Activated T-helper 2 cell treated with anti-CD3 and anti-CD28 coated beads, Interferon-gamma antibody, Interleukin-2, Interleukin-4, amounts not matched to agents 10 μg/mL and 5 μg/mL and 100 μg/mL, durations not matched to agents 14 hours and 24 hours and 36 hours (primary cell): Measurements from ENCODE around the gene USP35. TPM values are rescaled to one million over a fixed set of nuclear protein-coding genes. Genes with fewer than 3 reads are reported as not detected.

Experiments used
- DNase-seq: peaks from one replicate; pipeline ENCODE4 v3.0.0; 2021; ENCODE audit warnings: low spot score
- H3K27ac Mint-ChIP-seq: one replicate; pipeline ENCODE4 v1.8.0; 2021; ENCODE audit warnings: mixed read lengths
- H3K27me3 Mint-ChIP-seq: one replicate; pipeline ENCODE4 v1.8.0; 2021; ENCODE audit warnings: low read depth, mixed read lengths
- H3K36me3 Mint-ChIP-seq: one replicate; pipeline ENCODE4 v1.8.0; 2021; ENCODE audit warnings: low read depth, mixed read lengths
- H3K4me1 Mint-ChIP-seq: one replicate; pipeline ENCODE4 v1.8.0; 2021; ENCODE audit warnings: low read depth, mixed read lengths
- H3K4me3 Mint-ChIP-seq: one replicate; pipeline ENCODE4 v1.8.0; 2021; ENCODE audit warnings: low read depth, mild to moderate bottlenecking, moderate library complexity, mixed read lengths
- H3K9me3 Mint-ChIP-seq: one replicate; pipeline ENCODE4 v1.8.0; 2021; ENCODE audit warnings: mixed read lengths
- intact Hi-C: fragments of 100-400 bp; cut with micrococcal nuclease; formaldehyde crosslinking; loops from one replicate; pipeline ENCODE4 v1.15.1; 2023
- total RNA-seq: library from RNA; stranded (reverse); gene quantifications from 2 replicates; pipeline ENCODE4 v1.2.3, GENCODE V29; 2022

USP35 gene
- 12.9 and 14.6 TPM in 2 replicates for total RNA-seq

- Mint-ChIP-seq H3K4me3 (peak within 1 kb of the TSS; percentile 97), H3K4me1 (peaks cover 49% of the 10 kb centered on the region), H3K9me3 (no peaks in the 10 kb centered on the region), H3K27ac (peak within 1 kb of the TSS; percentile 99), H3K27me3 (no peaks in the 10 kb centered on the region), H3K36me3 (peaks cover 25% of the 10 kb centered on the region)
- DNase-seq = peak; percentile 93
- intact Hi-C loops = loop anchor here (1.0 to 5.0 kb wide), 7 partner anchors 14 to 366 kb away; partner anchors contain the start of genes AAMDC, ALG8, GAB2 and INTS4
These were observed at the start of gene USP35, which contains the start of gene KCTD21 for GRCh38 chr11:78188286-78189173. Gene USP35, plus strand, starts transcription at chr11:78188919. Its CDS starts 7,327 bp downstream, at chr11:78196246. Gene KCTD21, minus strand, starts transcription at chr11:78188626. Its CDS starts 14,072 bp downstream, at chr11:78174554.

- Mint-ChIP-seq H3K9me3 (no peaks in the 10 kb centered on the region), H3K27me3 (no peaks in the 10 kb centered on the region), H3K36me3 (peaks cover 67% of the 10 kb centered on the region), H3K4me1 (peaks cover 44% of the 10 kb centered on the region), H3K4me3 (peak within 1 kb of the TSS; percentile 89), H3K27ac (peak within 1 kb of the TSS; percentile 83)
- peak; percentile 97 for DNase-seq
- intact Hi-C loops = loop anchor here (1.0 to 5.0 kb wide), 4 partner anchors 49 to 423 kb away; partner anchors contain the start of genes GAB2, KCTD21, NDUFC2 and USP35
These were observed 49.0 kb upstream of the USP35 start, which contains the start of gene ALG8 for GRCh38 chr11:78139422-78140391. Gene ALG8, minus strand, starts transcription at chr11:78139626. Its CDS starts 38 bp downstream, at chr11:78139588.

- Mint-ChIP-seq H3K4me1 (peaks cover 44% of the 10 kb centered on the region), H3K9me3 (no peaks in the 10 kb centered on the region), H3K27me3 (no peaks in the 10 kb centered on the region), H3K4me3 (peak overlapping the region; percentile 73), H3K36me3 (peaks cover 61% of the 10 kb centered on the region), H3K27ac (peak overlapping the region; percentile 54)
- intact Hi-C loops = no loop called here
- no peak for DNase-seq
These were observed 48.2 kb upstream of the USP35 start for GRCh38 chr11:78140392-78141077.

- no peaks in the 10 kb centered on the region for H3K9me3 Mint-ChIP-seq
- peaks cover 17% of the 10 kb centered on the region for H3K4me1 Mint-ChIP-seq
- intact Hi-C loops = no loop called here
- H3K4me3 Mint-ChIP-seq = no peak overlapping the region
- H3K27me3 Mint-ChIP-seq = no peaks in the 10 kb centered on the region
- H3K27ac Mint-ChIP-seq = no peak overlapping the region
- no peak for DNase-seq
- H3K36me3 Mint-ChIP-seq = peaks cover 26% of the 10 kb centered on the region
These were observed 43.2 kb upstream of the USP35 start for GRCh38 chr11:78145511-78146025.

GRCh38 chr11:78147807-78148206 lies 40.9 kb upstream of the USP35 start:
- intact Hi-C loops = no loop called here
- Mint-ChIP-seq H3K36me3 (peaks cover 12% of the 10 kb centered on the region), H3K27me3 (no peaks in the 10 kb centered on the region), H3K4me3 (no peak overlapping the region), H3K27ac (no peak overlapping the region), H3K4me1 (peaks cover 7% of the 10 kb centered on the region), H3K9me3 (no peaks in the 10 kb centered on the region)
- no peak for DNase-seq

- intact Hi-C loops = no loop called here
- peaks cover 4% of the 10 kb centered on the region for H3K36me3 Mint-ChIP-seq
- H3K4me3 Mint-ChIP-seq = no peak overlapping the region
- H3K27ac Mint-ChIP-seq = no peak overlapping the region
- DNase-seq = no peak
- no peaks in the 10 kb centered on the region for H3K4me1 Mint-ChIP-seq
- no peaks in the 10 kb centered on the region for H3K27me3 Mint-ChIP-seq
- no peaks in the 10 kb centered on the region for H3K9me3 Mint-ChIP-seq
These were observed 39.1 kb upstream of the USP35 start for GRCh38 chr11:78149646-78150045.

GRCh38 chr11:78150346-78150745 lies 38.4 kb upstream of the USP35 start:
- Mint-ChIP-seq H3K9me3 (no peaks in the 10 kb centered on the region), H3K27me3 (no peaks in the 10 kb centered on the region), H3K36me3 (peaks cover 4% of the 10 kb centered on the region), H3K4me3 (no peak overlapping the region), H3K4me1 (no peaks in the 10 kb centered on the region), H3K27ac (no peak overlapping the region)
- intact Hi-C loops = no loop called here
- no peak for DNase-seq

GRCh38 chr11:78150754-78151153 lies 38.0 kb upstream of the USP35 start:
- no peaks in the 10 kb centered on the region for H3K27me3 Mint-ChIP-seq
- no peak overlapping the region for H3K27ac Mint-ChIP-seq

GRCh38 chr11:78151804-78152203 lies 36.9 kb upstream of the USP35 start:
- Mint-ChIP-seq H3K4me1 (no peaks in the 10 kb centered on the region), H3K4me3 (no peak overlapping the region), H3K27ac (no peak overlapping the region), H3K9me3 (no peaks in the 10 kb centered on the region), H3K27me3 (no peaks in the 10 kb centered on the region), H3K36me3 (peaks cover 4% of the 10 kb centered on the region)
- DNase-seq = no peak
- intact Hi-C loops = no loop called here

More at GRCh38 chr11:78150754-78151153, 38.0 kb upstream of the USP35 start:
- no peaks in the 10 kb centered on the region for H3K9me3 Mint-ChIP-seq
- no peak overlapping the region for H3K4me3 Mint-ChIP-seq
- intact Hi-C loops = no loop called here
- no peaks in the 10 kb centered on the region for H3K4me1 Mint-ChIP-seq
- H3K36me3 Mint-ChIP-seq = peaks cover 4% of the 10 kb centered on the region
- DNase-seq = no peak

GRCh38 chr11:78156127-78156844 lies 32.4 kb upstream of the USP35 start:
- H3K27me3 Mint-ChIP-seq = no peaks in the 10 kb centered on the region
- no peak for DNase-seq
- H3K4me1 Mint-ChIP-seq = no peaks in the 10 kb centered on the region
- no peak overlapping the region for H3K27ac Mint-ChIP-seq
- H3K9me3 Mint-ChIP-seq = no peaks in the 10 kb centered on the region
- H3K4me3 Mint-ChIP-seq = no peak overlapping the region
- H3K36me3 Mint-ChIP-seq = peaks cover 4% of the 10 kb centered on the region
- intact Hi-C loops = no loop called here

GRCh38 chr11:78158987-78159652 lies 29.6 kb upstream of the USP35 start:
- no peak for DNase-seq
- no peak overlapping the region for H3K4me3 Mint-ChIP-seq
- H3K9me3 Mint-ChIP-seq = no peaks in the 10 kb centered on the region
- H3K36me3 Mint-ChIP-seq = no peaks in the 10 kb centered on the region
- no peak overlapping the region for H3K27ac Mint-ChIP-seq
- H3K4me1 Mint-ChIP-seq = no peaks in the 10 kb centered on the region
- H3K27me3 Mint-ChIP-seq = no peaks in the 10 kb centered on the region
- intact Hi-C loops = no loop called here
